ENCODE measurements around the gene GNG13.

- TF ChIP-seq, protein P1, sequence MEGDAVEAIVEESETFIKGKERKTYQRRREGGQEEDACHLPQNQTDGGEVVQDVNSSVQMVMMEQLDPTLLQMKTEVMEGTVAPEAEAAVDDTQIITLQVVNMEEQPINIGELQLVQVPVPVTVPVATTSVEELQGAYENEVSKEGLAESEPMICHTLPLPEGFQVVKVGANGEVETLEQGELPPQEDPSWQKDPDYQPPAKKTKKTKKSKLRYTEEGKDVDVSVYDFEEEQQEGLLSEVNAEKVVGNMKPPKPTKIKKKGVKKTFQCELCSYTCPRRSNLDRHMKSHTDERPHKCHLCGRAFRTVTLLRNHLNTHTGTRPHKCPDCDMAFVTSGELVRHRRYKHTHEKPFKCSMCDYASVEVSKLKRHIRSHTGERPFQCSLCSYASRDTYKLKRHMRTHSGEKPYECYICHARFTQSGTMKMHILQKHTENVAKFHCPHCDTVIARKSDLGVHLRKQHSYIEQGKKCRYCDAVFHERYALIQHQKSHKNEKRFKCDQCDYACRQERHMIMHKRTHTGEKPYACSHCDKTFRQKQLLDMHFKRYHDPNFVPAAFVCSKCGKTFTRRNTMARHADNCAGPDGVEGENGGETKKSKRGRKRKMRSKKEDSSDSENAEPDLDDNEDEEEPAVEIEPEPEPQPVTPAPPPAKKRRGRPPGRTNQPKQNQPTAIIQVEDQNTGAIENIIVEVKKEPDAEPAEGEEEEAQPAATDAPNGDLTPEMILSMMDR (IDR thresholded peaks at IDR 0.05; ENCODE audit: low read depth, low read length, poor library complexity, severe bottlenecking) = no peak
- TF ChIP-seq EZH2phosphoT487 (IDR thresholded peaks at IDR 0.05; ENCODE audit: borderline replicate concordance, low read length) = no peak
Observed at GRCh38 chr16:821751-822150, 21.2 kb upstream of the GNG13 start.
